ENCODE measurements around the gene OR4A16. TPM values are rescaled to one million over a fixed set of nuclear protein-coding genes. Genes with fewer than 3 reads are reported as not detected.

The OR4A16 gene, protein sequence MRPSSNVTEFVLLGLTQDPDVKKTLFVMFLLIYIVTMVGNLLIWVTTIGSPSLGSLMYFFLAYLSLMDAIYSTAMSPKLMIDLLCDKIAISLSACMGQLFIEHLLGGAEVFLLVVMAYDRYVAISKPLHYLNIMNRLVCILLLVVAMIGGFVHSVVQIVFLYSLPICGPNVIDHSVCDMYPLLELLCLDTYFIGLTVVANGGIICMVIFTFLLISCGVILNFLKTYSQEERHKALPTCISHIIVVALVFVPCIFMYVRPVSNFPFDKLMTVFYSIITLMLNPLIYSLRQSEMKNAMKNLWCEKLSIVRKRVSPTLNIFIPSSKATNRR
- not detected for total RNA-seq
- not detected for polyA plus RNA-seq (ENCODE audit: insufficient read depth in 1 of 8, insufficient read length in 8 of 8, low replicate concordance in 1 of 8)
- long read RNA-seq, donor 1, result 0 reads
- long read RNA-seq, donor 2, result 0 reads
- long read RNA-seq, donor 3, result 0 reads
- long read RNA-seq, donor 4, result 0 reads
- long read RNA-seq, donor 5, result 0 reads
- long read RNA-seq, donor 6, result 0 reads
- long read RNA-seq, donor 7, result 0 reads
- long read RNA-seq, donor 8, result 0 reads
- long read RNA-seq, donor 9, result 0 reads
- long read RNA-seq, donor 10, result 0 reads
- long read RNA-seq, donor 11, result 0 reads

GRCh38 chr11:55342901-55343300 is at the start of gene OR4A16:
Gene OR4A16 (plus strand): TSS chr11:55343201. CDS start chr11:55343201, 0 bp downstream.
- no CpG with 5 or more reads among the region's 3 CpGs for WGBS (ENCODE audit: insufficient coverage)
- no peak for DNase-seq
- H3K4me3 ChIP-seq (ENCODE audit: low read length), result no peak within 1 kb of the TSS
- no peaks in the 10 kb centered on the region for H3K4me1 ChIP-seq (ENCODE audit: control insufficient read depth, insufficient read depth, low read length)
- H3K27me3 ChIP-seq (ENCODE audit: control insufficient read depth, insufficient read depth, low read length), result no peaks in the 10 kb centered on the region
- H3K36me3 ChIP-seq (ENCODE audit: control insufficient read depth, insufficient read depth, low read length), result no peaks in the 10 kb centered on the region
- H3K9me3 ChIP-seq (replicated peaks; ENCODE audit: control insufficient read depth, low read depth, low read length), result peaks cover 12% of the 10 kb centered on the region
- no peak within 1 kb of the TSS for H3K27ac ChIP-seq (ENCODE audit: low read length)

DNA sequence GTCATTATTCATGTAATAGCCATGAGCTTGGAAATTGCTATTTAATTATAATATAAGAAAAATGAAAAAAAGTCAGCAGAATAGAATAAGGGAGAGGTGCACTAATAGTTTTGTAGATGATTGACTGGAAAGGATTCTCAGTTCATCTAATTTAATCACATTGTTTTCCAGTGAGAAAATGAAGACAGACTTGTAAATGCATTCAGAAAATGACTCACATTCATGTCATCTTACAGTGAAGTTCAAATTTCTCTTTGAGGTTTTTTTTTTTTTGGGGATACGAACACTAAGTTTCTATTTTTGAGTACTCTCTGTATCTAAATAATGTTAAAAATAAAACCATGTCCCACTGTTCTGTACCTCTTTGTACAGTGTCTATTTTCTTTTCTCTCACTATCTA is 18.5 kb upstream of the OR4A16 start:
- no peaks in the 10 kb centered on the region for H3K27me3 ChIP-seq (ENCODE audit: control insufficient read depth, insufficient read depth, low read length)
- no peak for DNase-seq
- no peak overlapping the region for H3K27ac ChIP-seq (ENCODE audit: low read length)
- no CpG with 5 or more reads among the region's 1 CpG for WGBS (ENCODE audit: insufficient coverage)
- no peak overlapping the region for H3K4me3 ChIP-seq (ENCODE audit: low read length)
- H3K9me3 ChIP-seq (replicated peaks; ENCODE audit: control insufficient read depth, low read depth, low read length), result peaks cover 10% of the 10 kb centered on the region
- no peaks in the 10 kb centered on the region for H3K36me3 ChIP-seq (ENCODE audit: control insufficient read depth, insufficient read depth, low read length)
- no peaks in the 10 kb centered on the region for H3K4me1 ChIP-seq (ENCODE audit: control insufficient read depth, insufficient read depth, low read length)

GRCh38 chr11:55345306-55345705 is 2.3 kb downstream of the OR4A16 start:
- H3K4me1 ChIP-seq (ENCODE audit: control insufficient read depth, insufficient read depth, low read length), result no peaks in the 10 kb centered on the region
- DNase-seq, result no peak
- no peak overlapping the region for H3K27ac ChIP-seq (ENCODE audit: low read length)
- H3K27me3 ChIP-seq (ENCODE audit: control insufficient read depth, insufficient read depth, low read length), result no peaks in the 10 kb centered on the region
- H3K36me3 ChIP-seq (ENCODE audit: control insufficient read depth, insufficient read depth, low read length), result no peaks in the 10 kb centered on the region
- WGBS (ENCODE audit: insufficient coverage), result no CpG with 5 or more reads among the region's 1 CpG
- H3K4me3 ChIP-seq (ENCODE audit: low read length), result no peak overlapping the region
- peaks cover 11% of the 10 kb centered on the region for H3K9me3 ChIP-seq (replicated peaks; ENCODE audit: control insufficient read depth, low read depth, low read length)

DNA sequence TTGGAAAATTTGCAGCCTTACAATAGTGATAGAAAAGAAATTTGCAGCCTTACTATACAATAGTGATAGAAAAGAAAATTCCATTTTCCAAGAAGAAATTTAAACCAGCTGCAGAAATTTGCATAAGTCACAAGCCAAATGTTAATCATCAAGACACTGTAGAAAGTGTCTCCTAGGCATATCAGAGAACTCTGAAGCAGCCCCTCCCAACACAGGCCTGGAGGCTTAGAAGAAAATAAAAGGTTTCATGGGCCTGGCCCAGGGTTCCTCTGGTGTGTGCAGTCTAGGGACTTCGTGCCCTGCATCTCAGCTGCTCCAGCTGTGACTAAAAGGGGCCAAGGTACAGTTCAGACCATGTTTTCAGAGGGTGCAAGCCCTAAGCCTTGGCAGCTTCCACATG is 6.0 kb downstream of the OR4A16 start:
- DNase-seq, result no peak
- peaks cover 2% of the 10 kb centered on the region for H3K9me3 ChIP-seq (replicated peaks; ENCODE audit: control insufficient read depth, low read depth, low read length)
- H3K4me3 ChIP-seq (ENCODE audit: low read length), result no peak overlapping the region
- WGBS (ENCODE audit: insufficient coverage), result 5% methylated on average over 1 of the region's 1 CpG
- no peak overlapping the region for H3K27ac ChIP-seq (ENCODE audit: low read length)
- no peaks in the 10 kb centered on the region for H3K4me1 ChIP-seq (ENCODE audit: control insufficient read depth, insufficient read depth, low read length)
- H3K27me3 ChIP-seq (ENCODE audit: control insufficient read depth, insufficient read depth, low read length), result no peaks in the 10 kb centered on the region
- no peaks in the 10 kb centered on the region for H3K36me3 ChIP-seq (ENCODE audit: control insufficient read depth, insufficient read depth, low read length)

DNA sequence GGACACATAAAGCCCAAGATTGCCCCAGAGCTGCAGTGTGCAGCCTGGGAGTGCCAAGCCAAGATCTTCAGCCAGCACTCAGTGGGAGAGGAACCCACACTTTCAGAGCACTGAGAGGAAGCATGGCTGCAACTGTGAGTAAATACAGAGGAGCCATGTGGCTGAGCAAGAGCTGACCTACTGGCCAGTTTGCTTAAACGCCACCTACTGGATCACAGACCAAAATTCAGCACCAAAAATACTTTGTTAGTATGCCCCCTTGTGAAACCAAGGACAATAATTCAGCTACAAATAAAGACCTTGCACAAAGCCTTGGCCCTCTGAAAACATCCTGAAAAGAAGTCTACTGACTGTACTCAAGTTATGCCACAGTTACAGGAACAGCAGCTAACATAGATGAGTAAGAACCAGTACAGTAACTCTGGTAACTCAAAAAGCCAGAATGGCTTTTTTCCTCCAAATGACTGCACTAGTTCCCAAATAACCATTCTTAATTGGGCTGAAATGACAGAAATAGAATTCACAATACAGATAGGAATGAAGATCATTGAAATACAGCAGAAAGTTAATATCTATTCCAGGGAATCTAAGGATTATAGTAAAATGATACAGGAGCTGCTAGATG is 14.7 kb downstream of the OR4A16 start:
- WGBS (ENCODE audit: insufficient coverage), result no CpG with 5 or more reads among the region's 1 CpG
- Histone ChIP-seq H3K4me3 (ENCODE audit: low read length) (no peak overlapping the region), H3K4me1 (ENCODE audit: control insufficient read depth, insufficient read depth, low read length) (no peaks in the 10 kb centered on the region), H3K27ac (ENCODE audit: low read length) (no peak overlapping the region), H3K27me3 (ENCODE audit: control insufficient read depth, insufficient read depth, low read length) (no peaks in the 10 kb centered on the region), H3K9me3 (replicated peaks; ENCODE audit: control insufficient read depth, low read depth, low read length) (peaks cover 25% of the 10 kb centered on the region), H3K36me3 (ENCODE audit: control insufficient read depth, insufficient read depth, low read length) (no peaks in the 10 kb centered on the region)
- no peak for DNase-seq

DNA sequence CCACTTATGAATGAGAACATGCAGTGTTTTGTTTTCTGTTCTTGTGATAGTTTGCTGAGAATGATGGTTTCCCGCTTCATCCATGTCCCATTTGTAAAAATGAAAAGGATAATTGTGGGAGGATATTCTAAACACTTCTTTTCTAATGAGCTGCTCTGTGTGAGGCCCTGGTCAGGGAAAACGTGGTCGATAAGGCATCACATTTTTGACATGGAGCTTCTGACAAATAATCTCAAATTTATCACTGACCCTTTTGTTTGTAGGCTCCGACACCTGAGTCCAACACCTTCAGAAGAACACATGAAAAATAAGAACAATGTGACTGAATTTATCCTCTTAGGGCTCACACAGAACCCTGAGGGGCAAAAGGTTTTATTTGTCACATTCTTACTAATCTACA is 24.7 kb downstream of the OR4A16 start, which contains the start of gene OR4A15:
OR4A15 (plus strand) TSS at position 301 of the 400 bp plus-strand sequence; CDS start at position 301, 0 bp downstream.
- Histone ChIP-seq H3K4me3 (ENCODE audit: low read length) (no peak within 1 kb of the TSS), H3K36me3 (ENCODE audit: control insufficient read depth, insufficient read depth, low read length) (no peaks in the 10 kb centered on the region), H3K4me1 (ENCODE audit: control insufficient read depth, insufficient read depth, low read length) (no peaks in the 10 kb centered on the region), H3K9me3 (replicated peaks; ENCODE audit: control insufficient read depth, low read depth, low read length) (peaks cover 23% of the 10 kb centered on the region), H3K27ac (ENCODE audit: low read length) (no peak within 1 kb of the TSS), H3K27me3 (ENCODE audit: control insufficient read depth, insufficient read depth, low read length) (no peaks in the 10 kb centered on the region)
- DNase-seq, result no peak
- WGBS (ENCODE audit: insufficient coverage), result no CpG with 5 or more reads among the region's 4 CpGs

Other genes with a start within 250 kb of the OR4A16 start
- gene TRIM48, start 81.0 kb upstream of the OR4A16 start, total RNA-seq, result not detected
- not detected for gene TRIM48, start 81.0 kb upstream of the OR4A16 start, polyA plus RNA-seq (ENCODE audit: insufficient read depth in 1 of 8, insufficient read length in 8 of 8, low replicate concordance in 1 of 8)
- gene OR4A15, start 24.8 kb downstream of the OR4A16 start, total RNA-seq, result not detected
- gene OR4A15, start 24.8 kb downstream of the OR4A16 start, polyA plus RNA-seq (ENCODE audit: insufficient read depth in 1 of 8, insufficient read length in 8 of 8, low replicate concordance in 1 of 8), result not detected
- not detected for gene OR4C15, start 211.3 kb downstream of the OR4A16 start, total RNA-seq
- not detected for gene OR4C15, start 211.3 kb downstream of the OR4A16 start, polyA plus RNA-seq (ENCODE audit: insufficient read depth in 1 of 8, insufficient read length in 8 of 8, low replicate concordance in 1 of 8)
- not detected for gene OR4C16, start 228.9 kb downstream of the OR4A16 start, total RNA-seq
- gene OR4C16, start 228.9 kb downstream of the OR4A16 start, polyA plus RNA-seq (ENCODE audit: insufficient read depth in 1 of 8, insufficient read length in 8 of 8, low replicate concordance in 1 of 8), result not detected